H9 (cell line): ENCODE data around the gene ARRB1. TPM values are rescaled to one million over a fixed set of nuclear protein-coding genes. Genes with fewer than 3 reads are reported as not detected.

Experiments
- DNase-seq: peaks from one replicate; pipeline ENCODE4 v3.0.0-alpha.2; 2017
- H2AFZ ChIP-seq: one replicate; pipeline ENCODE4 v1.6.1; 2013; ENCODE audit warnings: mild to moderate bottlenecking, low read length, control low read depth, moderate library complexity
- H2AK5ac ChIP-seq: 2 replicates; pipeline ENCODE4 v1.6.1; 2013; ENCODE audit warnings: low read length, control low read depth, mixed read lengths; ENCODE audit not compliant: insufficient read length
- H2BK120ac ChIP-seq: one replicate; pipeline ENCODE4 v1.6.1; 2013; ENCODE audit warnings: low read depth, mild to moderate bottlenecking, low read length, control low read depth, inconsistent platforms; ENCODE audit not compliant: poor library complexity, severe bottlenecking
- H2BK12ac ChIP-seq: 2 replicates; pipeline ENCODE4 v1.6.1; 2013; ENCODE audit warnings: low read length, control low read depth, mixed read lengths, low read depth; ENCODE audit not compliant: insufficient read length
- H2BK15ac ChIP-seq: 2 replicates; pipeline ENCODE4 v1.6.1; 2013; ENCODE audit warnings: low read depth, low read length, control low read depth
- H2BK20ac ChIP-seq: one replicate; pipeline ENCODE4 v1.6.1; 2013; ENCODE audit warnings: low read depth, mild to moderate bottlenecking, low read length, control low read depth, inconsistent platforms; ENCODE audit not compliant: poor library complexity, severe bottlenecking
- H2BK5ac ChIP-seq: 2 replicates; pipeline ENCODE4 v1.6.1; 2013; ENCODE audit warnings: low read length, control low read depth, mixed read lengths; ENCODE audit not compliant: insufficient read length
- H3K14ac ChIP-seq: 2 replicates; pipeline ENCODE4 v1.6.1; 2013; ENCODE audit warnings: low read length, control low read depth; ENCODE audit not compliant: insufficient read depth
- H3K18ac ChIP-seq: 2 replicates; pipeline ENCODE4 v1.6.1; 2013; ENCODE audit warnings: low read depth, mild to moderate bottlenecking, mixed read lengths, low read length, control low read depth; ENCODE audit not compliant: insufficient read length
- H3K23ac ChIP-seq: 2 replicates; pipeline ENCODE4 v1.6.1; 2013; ENCODE audit warnings: low read length, control low read depth, mixed read lengths, low read depth; ENCODE audit not compliant: insufficient read length
- H3K23me2 ChIP-seq: 2 replicates; pipeline ENCODE4 v1.6.1; 2013; ENCODE audit warnings: low read depth, mild to moderate bottlenecking, mixed read lengths, low read length, control low read depth; ENCODE audit not compliant: insufficient read length, poor library complexity, severe bottlenecking
- H3K27ac ChIP-seq: 2 replicates; pipeline ENCODE4 v1.5.1; 2013; ENCODE audit warnings: low read length, control low read depth, mixed read lengths, low read depth; ENCODE audit not compliant: insufficient read length
- H3K27me3 ChIP-seq: 2 replicates; pipeline ENCODE4 v1.6.1; 2013; ENCODE audit warnings: low read length, control low read depth, inconsistent platforms; ENCODE audit not compliant: insufficient read depth
- H3K4ac ChIP-seq: 2 replicates; pipeline ENCODE4 v1.6.1; 2013; ENCODE audit warnings: low read depth, mild to moderate bottlenecking, control low read depth, inconsistent platforms, low read length, moderate library complexity
- H3K4me1 ChIP-seq: 2 replicates; pipeline ENCODE4 v1.6.1; 2013; ENCODE audit warnings: low read length, control low read depth, inconsistent platforms; ENCODE audit not compliant: insufficient read depth
- H3K4me2 ChIP-seq: 2 replicates; pipeline ENCODE4 v1.6.1; 2013; ENCODE audit warnings: low read length, control low read depth, mixed read lengths; ENCODE audit not compliant: insufficient read length, insufficient read depth
- H3K56ac ChIP-seq: 2 replicates; pipeline ENCODE4 v1.6.1; 2013; ENCODE audit warnings: low read depth, mild to moderate bottlenecking, mixed read lengths, low read length, control low read depth; ENCODE audit not compliant: insufficient read length
- H3K79me1 ChIP-seq: 2 replicates; pipeline ENCODE4 v1.6.1; 2013; ENCODE audit warnings: low read depth, mild to moderate bottlenecking, moderate library complexity, low read length, control low read depth, inconsistent platforms; ENCODE audit not compliant: insufficient read depth, poor library complexity, severe bottlenecking
- H3K79me2 ChIP-seq: 2 replicates; pipeline ENCODE4 v1.6.1; 2013; ENCODE audit warnings: low read length, control low read depth, inconsistent platforms; ENCODE audit not compliant: insufficient read depth
- H3K9ac ChIP-seq: 2 replicates; pipeline ENCODE4 v1.6.1; 2013; ENCODE audit warnings: low read length, control low read depth, mixed read lengths; ENCODE audit not compliant: insufficient read length; ENCODE audit errors: extremely low read depth
- H3K9me3 ChIP-seq: one replicate; pipeline ENCODE4 v1.6.1; 2013; ENCODE audit warnings: low read depth, low read length, inconsistent platforms; ENCODE audit not compliant: control insufficient read depth
- H3T11ph ChIP-seq: one replicate; pipeline ENCODE4 v1.6.1; 2013; ENCODE audit warnings: mild to moderate bottlenecking, low read length, control low read depth, inconsistent platforms
- H4K20me1 ChIP-seq: one replicate; pipeline ENCODE4 v1.6.1; 2013; ENCODE audit not compliant: control insufficient read depth, insufficient read length, insufficient read depth
- H4K5ac ChIP-seq: 2 replicates; pipeline ENCODE4 v1.6.1; 2013; ENCODE audit warnings: low read depth, mild to moderate bottlenecking, mixed read lengths, low read length, control low read depth; ENCODE audit not compliant: insufficient read length
- H4K8ac ChIP-seq: replicated peaks from 2 replicates; pipeline ENCODE4 v1.6.1; 2013; ENCODE audit warnings: low read length, control low read depth, mixed read lengths, low read depth; ENCODE audit not compliant: insufficient read length
- H4K91ac ChIP-seq: 2 replicates; pipeline ENCODE4 v1.6.1; 2013; ENCODE audit warnings: low read depth, mild to moderate bottlenecking, moderate library complexity, mixed read lengths, low read length, control low read depth; ENCODE audit not compliant: insufficient read length
- H3K27ac Mint-ChIP-seq, 3 experiments: 2 replicates in 2 of 3; 3 replicates in 1 of 3; pipeline ENCODE4 v1.8.0; 2020 to 2021; ENCODE audit warnings: mixed read lengths in 3 of 3, mild to moderate bottlenecking in 1 of 3, moderate library complexity in 1 of 3
- H3K27me3 Mint-ChIP-seq: 2 replicates; pipeline ENCODE4 v1.8.0; 2021; ENCODE audit warnings: low read depth, mild to moderate bottlenecking, moderate library complexity, mixed read lengths
- H3K36me3 Mint-ChIP-seq, 3 experiments: 2 replicates in 2 of 3; 3 replicates in 1 of 3; pipeline ENCODE4 v1.8.0; 2020 to 2021; ENCODE audit warnings: low read depth in 3 of 3, mixed read lengths in 3 of 3; ENCODE audit not compliant: insufficient read depth in 1 of 3
- H3K4me1 Mint-ChIP-seq, 2 experiments: 2 replicates each; pipeline ENCODE4 v1.8.0; 2020; ENCODE audit warnings: mixed read lengths in 2 of 2
- H3K4me3 Mint-ChIP-seq, 2 experiments: 2 replicates in 1 of 2; 3 replicates in 1 of 2; pipeline ENCODE4 v1.8.0; 2020 to 2021; ENCODE audit warnings: mild to moderate bottlenecking in 2 of 2, mixed read lengths in 2 of 2, moderate library complexity in 1 of 2
- H3K9me3 Mint-ChIP-seq, 2 experiments: 2 replicates in 1 of 2; 3 replicates in 1 of 2; pipeline ENCODE4 v1.8.0; 2020; ENCODE audit warnings: mild to moderate bottlenecking in 2 of 2, mixed read lengths in 2 of 2, moderate library complexity in 1 of 2
- CTCF ChIP-seq: fragments of 200-600 bp; sonication (generic); conservative IDR thresholded peaks from 3 replicates; pipeline ENCODE4 v1.8.0; 2021; ENCODE audit warnings: antibody characterized with exemption, mild to moderate bottlenecking
- WGBS: extraction: QIAGEN DNeasy Blood & Tissue Kit; methylation state at CpG from one replicate; pipeline ENCODE4 v1.1.7; 2013; ENCODE audit warnings: missing lambda C conversion rate, low lambda C conversion rate, mixed read lengths; ENCODE audit not compliant: insufficient read length; ENCODE audit errors: extremely low coverage; 5-methylcytosine and 5-hydroxymethylcytosine counted together
- total RNA-seq: library from RNA; stranded (reverse); gene quantifications from 2 replicates; pipeline ENCODE4 v1.2.1, GENCODE V29; 2021

ARRB1 gene
- total RNA-seq, 1 experiment from 2014 or later, result 20.6 TPM

GRCh38 chr11:75383246-75383645, 31.8 kb upstream of the ARRB1 start:
- H4K20me1 ChIP-seq, result no peaks in the 10 kb centered on the region
- Mint-ChIP-seq H3K9me3 (no peaks in the 10 kb centered on the region), H3K4me3 (peak overlapping the region in 1 of 2 experiments; percentile 25; a peak in 1 of 5 replicates), H3K27me3 (no peaks in the 10 kb centered on the region), H3K4me1 (peaks cover 9 to 13% of the 10 kb centered on the region in 2 experiments), H3K27ac (peak overlapping the region in 2 of 3 experiments; percentile 45 to 48; a peak in 2 of 7 replicates), H3K36me3 (no peaks in the 10 kb centered on the region)
- H3T11ph ChIP-seq, result no peak overlapping the region
- no peak overlapping the region for H3K4me2 ChIP-seq
- no peak overlapping the region for H2BK120ac ChIP-seq
- no peak for TF ChIP-seq CTCF
- H3K27me3 ChIP-seq, result no peaks in the 10 kb centered on the region
- no peak overlapping the region for H2BK15ac ChIP-seq
- H3K9me3 ChIP-seq, result no peaks in the 10 kb centered on the region
- H2BK5ac ChIP-seq, result no peak overlapping the region
- no peaks in the 10 kb centered on the region; the same call in 1 of the 2 replicates for H3K4me1 ChIP-seq
- no peak overlapping the region for H3K27ac ChIP-seq
- no peak overlapping the region for H3K23ac ChIP-seq
- H3K23me2 ChIP-seq, result no peaks in the 10 kb centered on the region
- H2AK5ac ChIP-seq, result no peak overlapping the region
- H4K8ac ChIP-seq, result no peak overlapping the region
- WGBS, result no CpG with 5 or more reads among the region's 3 CpGs
- no peaks in the 10 kb centered on the region for H3K79me1 ChIP-seq
- no peak overlapping the region for H4K5ac ChIP-seq
- no peak overlapping the region for H3K18ac ChIP-seq
- no peak overlapping the region for H3K14ac ChIP-seq
- H2AFZ ChIP-seq, result no peak overlapping the region
- H3K79me2 ChIP-seq, result no peaks in the 10 kb centered on the region
- no peak overlapping the region for H3K9ac ChIP-seq
- H4K91ac ChIP-seq, result no peak overlapping the region
- no peak overlapping the region for H2BK12ac ChIP-seq
- DNase-seq, result peak; percentile 83
- no peak overlapping the region for H2BK20ac ChIP-seq
- H3K56ac ChIP-seq, result no peak overlapping the region
- H3K4ac ChIP-seq, result no peak overlapping the region
